Transverse colon (tissue), 4 donors: ENCODE data around the gene ZNF211.

ENCODE experiments used
- POLR2AphosphoS5 ChIP-seq, 3 donors: sonication (generic); formaldehyde crosslinking; IDR thresholded peaks; one replicate each; pipeline ENCODE4 v1.6.1; 2016; ENCODE audit warnings: antibody characterized with exemption in 3 of 3
- TF ChIP-seq, protein P1 (sequence below), 5 experiments: fragments of 200-600 bp in 3 of 5; fragments of 450-650 bp in 2 of 5; sonication (generic) in 3 of 5; IDR thresholded peaks; 1 replicate in 2 of 5; 2 replicates in 3 of 5; pipeline ENCODE4 v1.5.1; 2016 to 2017; ENCODE audit warnings: antibody characterized with exemption in 5 of 5, inconsistent platforms in 3 of 5, mild to moderate bottlenecking in 2 of 5, moderate library complexity in 1 of 5

DNA sequence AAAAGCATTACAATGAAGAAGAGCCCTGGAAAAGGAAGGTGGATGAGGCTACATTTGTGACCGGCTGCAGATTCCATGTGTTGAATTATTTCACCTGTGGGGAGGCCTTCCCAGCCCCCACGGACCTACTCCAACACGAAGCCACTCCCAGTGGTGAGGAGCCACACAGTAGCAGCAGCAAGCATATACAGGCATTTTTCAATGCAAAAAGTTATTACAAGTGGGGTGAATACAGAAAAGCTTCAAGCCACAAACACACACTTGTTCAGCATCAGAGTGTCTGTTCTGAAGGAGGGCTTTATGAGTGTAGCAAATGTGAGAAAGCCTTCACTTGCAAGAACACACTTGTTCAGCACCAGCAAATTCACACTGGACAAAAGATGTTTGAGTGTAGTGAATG is 53.8 kb downstream of the ZNF211 start:
- no peak for TF ChIP-seq POLR2AphosphoS5 (IDR thresholded peaks at IDR 0.05)
- TF ChIP-seq, protein P1, sequence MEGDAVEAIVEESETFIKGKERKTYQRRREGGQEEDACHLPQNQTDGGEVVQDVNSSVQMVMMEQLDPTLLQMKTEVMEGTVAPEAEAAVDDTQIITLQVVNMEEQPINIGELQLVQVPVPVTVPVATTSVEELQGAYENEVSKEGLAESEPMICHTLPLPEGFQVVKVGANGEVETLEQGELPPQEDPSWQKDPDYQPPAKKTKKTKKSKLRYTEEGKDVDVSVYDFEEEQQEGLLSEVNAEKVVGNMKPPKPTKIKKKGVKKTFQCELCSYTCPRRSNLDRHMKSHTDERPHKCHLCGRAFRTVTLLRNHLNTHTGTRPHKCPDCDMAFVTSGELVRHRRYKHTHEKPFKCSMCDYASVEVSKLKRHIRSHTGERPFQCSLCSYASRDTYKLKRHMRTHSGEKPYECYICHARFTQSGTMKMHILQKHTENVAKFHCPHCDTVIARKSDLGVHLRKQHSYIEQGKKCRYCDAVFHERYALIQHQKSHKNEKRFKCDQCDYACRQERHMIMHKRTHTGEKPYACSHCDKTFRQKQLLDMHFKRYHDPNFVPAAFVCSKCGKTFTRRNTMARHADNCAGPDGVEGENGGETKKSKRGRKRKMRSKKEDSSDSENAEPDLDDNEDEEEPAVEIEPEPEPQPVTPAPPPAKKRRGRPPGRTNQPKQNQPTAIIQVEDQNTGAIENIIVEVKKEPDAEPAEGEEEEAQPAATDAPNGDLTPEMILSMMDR (IDR thresholded peaks at IDR 0.05) = no peak
